Nephron (organoid): ENCODE data around the gene ASF1A.

Source experiments
- H3K27ac Mint-ChIP-seq, 3 experiments: 2 replicates each; pipeline ENCODE4 v1.8.0; 2020; ENCODE audit warnings: mixed read lengths in 3 of 3, mild to moderate bottlenecking in 2 of 3, moderate library complexity in 1 of 3
- H3K27me3 Mint-ChIP-seq: 2 replicates; pipeline ENCODE4 v1.8.0; 2021; ENCODE audit warnings: low read depth, mild to moderate bottlenecking, moderate library complexity, mixed read lengths
- H3K36me3 Mint-ChIP-seq: 2 replicates; pipeline ENCODE4 v1.8.0; 2020; ENCODE audit warnings: low read depth, mixed read lengths
- H3K4me1 Mint-ChIP-seq: 2 replicates; pipeline ENCODE4 v1.8.0; 2020; ENCODE audit warnings: mixed read lengths
- H3K4me3 Mint-ChIP-seq, 3 experiments: 2 replicates each; pipeline ENCODE4 v1.8.0; 2020; ENCODE audit warnings: mild to moderate bottlenecking in 3 of 3, mixed read lengths in 3 of 3, moderate library complexity in 2 of 3
- H3K9me3 Mint-ChIP-seq: 2 replicates; pipeline ENCODE4 v1.8.0; 2020; ENCODE audit warnings: mixed read lengths
- CTCF ChIP-seq, 3 experiments: fragments of 200-600 bp; sonication (generic); IDR thresholded peaks; one replicate each; pipeline ENCODE4 v1.5.0; 2021; ENCODE audit warnings: antibody characterized with exemption in 3 of 3; ENCODE audit not compliant: unreplicated experiment in 3 of 3

ASF1A gene

GRCh38 chr6:118940770-118941169 lies 46.8 kb downstream of the ASF1A start:
- Mint-ChIP-seq H3K4me1 (peaks cover 8% of the 10 kb centered on the region), H3K36me3 (peaks cover 39% of the 10 kb centered on the region), H3K27ac (no peak overlapping the region), H3K27me3 (peaks cover 6% of the 10 kb centered on the region), H3K9me3 (peaks cover 37% of the 10 kb centered on the region), H3K4me3 (no peak overlapping the region)
- TF ChIP-seq CTCF (IDR thresholded peaks at IDR 0.05; ENCODE audit: unreplicated experiment in 3 of 3) = no peak

GRCh38 chr6:118945217-118945616 lies 51.3 kb downstream of the ASF1A start:
- H3K4me3 Mint-ChIP-seq = no peak overlapping the region
- peaks cover 31% of the 10 kb centered on the region for H3K36me3 Mint-ChIP-seq
- H3K27me3 Mint-ChIP-seq = no peaks in the 10 kb centered on the region
- H3K9me3 Mint-ChIP-seq = peaks cover 62% of the 10 kb centered on the region
- no peaks in the 10 kb centered on the region for H3K4me1 Mint-ChIP-seq
- H3K27ac Mint-ChIP-seq = no peak overlapping the region
- no peak for TF ChIP-seq CTCF (IDR thresholded peaks at IDR 0.05; ENCODE audit: unreplicated experiment in 3 of 3)

- Mint-ChIP-seq H3K4me3 (no peak overlapping the region), H3K9me3 (peaks cover 12% of the 10 kb centered on the region), H3K4me1 (peaks cover 6% of the 10 kb centered on the region), H3K27ac (no peak overlapping the region), H3K27me3 (no peaks in the 10 kb centered on the region), H3K36me3 (peaks cover under 1% of the 10 kb centered on the region)
- TF ChIP-seq CTCF (IDR thresholded peaks at IDR 0.05; ENCODE audit: unreplicated experiment in 3 of 3) = no peak
Measured at GRCh38 chr6:118952683-118953082, 58.7 kb downstream of the ASF1A start.

GRCh38 chr6:118953391-118953790 lies 59.4 kb downstream of the ASF1A start:
- TF ChIP-seq CTCF (IDR thresholded peaks at IDR 0.05; ENCODE audit: unreplicated experiment in 3 of 3) = no peak
- Mint-ChIP-seq H3K27ac (no peak overlapping the region), H3K27me3 (no peaks in the 10 kb centered on the region), H3K36me3 (no peaks in the 10 kb centered on the region), H3K4me1 (peaks cover 6% of the 10 kb centered on the region), H3K9me3 (peaks cover 12% of the 10 kb centered on the region), H3K4me3 (no peak overlapping the region)
